Dermis microvascular lymphatic vessel endothelial cell (primary cell): ENCODE results near the gene GLT1D1. TPM values are rescaled to one million over a fixed set of nuclear protein-coding genes. Genes with fewer than 3 reads are reported as not detected.

Source experiments
- DNase-seq, 2 donors: peaks; one replicate each; pipeline versions ENCODE4 v3.0.0 to v3.0.0-alpha.2; 2010; ENCODE audit warnings: low read depth in 2 of 2
- total RNA-seq: library from RNA; depleted of rRNA; stranded (reverse); fragments of >200 nt; gene quantifications from 2 replicates; pipeline ENCODE4 v1.2.1, GENCODE V29; 2014

The GLT1D1 gene
- total RNA-seq, 1 donor from 2014 or later: not detected

DNA sequence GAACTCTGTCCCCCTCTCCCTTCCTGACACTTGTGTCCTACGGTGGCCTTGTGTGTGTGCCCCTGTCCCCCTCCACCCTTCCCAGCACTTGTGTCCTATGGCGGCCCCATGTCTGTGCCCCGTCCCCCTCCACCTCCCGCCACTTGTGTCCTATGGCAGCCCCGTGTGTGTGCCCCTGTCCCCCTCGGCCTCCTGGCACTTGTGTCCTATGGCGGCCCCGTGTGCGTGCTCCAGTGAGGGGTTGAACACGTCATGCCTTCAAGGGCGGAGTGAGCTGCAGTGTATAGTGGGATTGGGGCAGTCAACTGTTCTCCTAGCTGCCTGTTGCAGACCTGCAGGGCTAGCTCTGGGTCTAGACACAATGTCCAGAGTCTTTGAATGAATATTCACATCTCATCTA is 108.7 kb downstream of the GLT1D1 start:
- no peak for DNase-seq

DNA sequence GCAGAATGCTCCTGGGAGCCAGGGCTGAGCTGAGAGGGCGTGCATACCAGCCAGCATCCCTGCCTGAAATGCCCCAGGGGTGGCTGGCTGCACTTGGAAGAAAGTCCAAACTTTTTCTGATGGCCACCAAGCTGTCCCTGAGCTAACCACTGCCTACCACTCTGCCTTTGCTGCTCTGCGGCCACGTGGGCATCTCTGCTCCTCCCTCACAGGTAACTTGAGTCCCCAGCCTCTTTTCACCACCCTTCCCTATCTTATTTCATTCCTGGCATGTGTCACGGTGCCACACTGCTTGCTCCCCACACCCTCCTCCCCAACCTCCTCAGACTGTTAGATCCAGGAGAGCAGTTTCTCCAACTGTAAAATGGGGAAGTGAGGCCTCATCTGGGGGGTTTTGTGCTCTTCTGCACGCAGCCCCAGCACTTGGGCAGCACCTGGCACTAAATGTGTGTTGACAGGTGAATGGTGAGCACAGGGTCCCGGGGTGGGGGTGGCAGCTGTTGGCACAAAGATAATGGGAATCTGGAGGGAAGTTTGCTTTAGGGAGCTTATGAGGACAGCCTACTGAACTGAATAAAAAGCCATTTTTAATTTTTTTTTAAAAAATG is 113.0 kb downstream of the GLT1D1 start:
- no peak for DNase-seq

DNA sequence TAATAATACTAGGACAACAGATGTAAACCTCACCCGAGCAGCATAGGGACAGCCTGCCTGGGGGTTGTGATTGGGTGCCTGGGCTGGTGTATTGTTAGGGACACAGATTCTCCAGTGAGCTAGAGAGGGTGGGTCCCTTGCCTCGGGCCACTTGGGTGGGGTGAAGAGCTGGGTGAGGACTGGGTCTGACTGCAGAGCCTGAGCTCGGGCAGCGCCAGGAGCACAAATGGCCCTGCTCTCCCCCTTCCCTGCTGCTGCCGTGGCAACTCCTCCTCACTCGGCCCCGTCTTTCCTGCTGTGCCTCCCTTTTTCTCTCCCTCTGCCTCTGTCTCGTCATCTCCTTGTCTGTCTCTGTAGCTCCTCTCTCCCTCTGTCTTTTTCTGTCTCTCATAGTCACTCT is 115.4 kb downstream of the GLT1D1 start:
- DNase-seq: no peak

DNA sequence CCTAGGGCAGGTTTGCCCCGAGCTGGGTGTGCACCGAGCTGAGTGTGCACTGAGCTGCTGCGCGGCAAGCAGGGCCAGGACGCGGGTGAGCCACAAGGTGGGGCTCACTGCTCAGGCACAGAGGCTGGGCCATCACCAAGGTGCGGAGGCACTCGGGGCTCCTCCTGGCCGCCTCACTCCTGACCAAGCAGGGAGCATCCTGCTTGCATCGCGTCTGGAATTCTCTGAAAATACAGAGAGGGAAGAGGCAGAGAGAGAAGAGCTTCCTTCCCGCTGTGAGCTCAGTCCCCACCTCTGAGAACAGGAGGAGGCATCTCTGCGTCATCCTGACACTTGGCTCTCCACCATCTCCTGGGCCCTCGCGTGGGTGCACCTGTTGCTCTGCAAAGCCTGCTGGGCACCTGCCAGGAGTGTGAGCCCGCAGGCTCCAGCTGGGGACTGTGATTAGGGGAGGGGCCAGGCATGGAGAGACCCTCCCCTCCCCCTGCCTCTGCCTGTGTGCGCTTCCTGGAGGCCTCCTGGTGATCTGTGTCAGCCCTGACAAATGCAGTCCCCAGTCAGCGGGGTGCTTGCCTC is 116.3 kb downstream of the GLT1D1 start:
- no peak for DNase-seq

DNA sequence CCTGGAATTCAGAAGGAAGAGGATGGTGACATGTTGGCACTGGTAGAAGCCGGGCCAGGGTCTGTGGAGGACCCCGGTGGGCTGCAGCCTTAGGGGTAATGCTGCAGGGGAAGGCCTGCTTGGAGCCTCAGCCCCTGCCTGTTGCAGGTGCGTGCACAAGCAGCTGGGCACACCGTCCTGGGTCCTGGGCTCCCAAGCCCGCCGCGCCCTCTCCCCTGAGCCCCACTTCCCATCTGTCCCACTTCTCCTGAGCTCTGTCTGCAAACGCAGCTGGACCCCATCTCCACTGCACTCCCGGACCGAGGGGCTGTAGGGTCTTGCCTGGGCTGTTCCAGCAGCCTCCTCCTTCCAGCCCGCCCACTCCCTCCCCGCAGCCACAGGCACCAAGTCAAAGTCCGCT is 116.8 kb downstream of the GLT1D1 start:
- no peak for DNase-seq

DNA sequence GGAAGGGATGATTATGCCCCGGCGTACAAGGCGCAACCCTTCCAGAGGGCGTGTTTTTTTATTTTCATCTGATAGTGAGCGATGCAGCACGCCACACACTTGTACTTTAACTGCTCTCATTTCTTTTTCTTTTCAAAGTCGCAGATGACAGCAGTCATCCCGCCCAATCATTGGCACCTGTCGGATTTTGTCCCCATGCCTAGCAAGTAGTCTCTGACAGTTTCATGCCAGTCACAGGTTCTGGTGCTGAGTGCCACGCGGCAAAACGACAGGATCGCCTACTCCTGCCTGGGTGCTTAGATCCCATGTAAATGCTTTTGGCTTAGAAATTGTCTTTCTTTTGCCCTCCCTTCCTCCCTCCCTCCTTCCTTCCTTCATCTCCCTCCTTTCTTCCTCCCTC is 117.7 kb downstream of the GLT1D1 start:
- DNase-seq: no peak

DNA sequence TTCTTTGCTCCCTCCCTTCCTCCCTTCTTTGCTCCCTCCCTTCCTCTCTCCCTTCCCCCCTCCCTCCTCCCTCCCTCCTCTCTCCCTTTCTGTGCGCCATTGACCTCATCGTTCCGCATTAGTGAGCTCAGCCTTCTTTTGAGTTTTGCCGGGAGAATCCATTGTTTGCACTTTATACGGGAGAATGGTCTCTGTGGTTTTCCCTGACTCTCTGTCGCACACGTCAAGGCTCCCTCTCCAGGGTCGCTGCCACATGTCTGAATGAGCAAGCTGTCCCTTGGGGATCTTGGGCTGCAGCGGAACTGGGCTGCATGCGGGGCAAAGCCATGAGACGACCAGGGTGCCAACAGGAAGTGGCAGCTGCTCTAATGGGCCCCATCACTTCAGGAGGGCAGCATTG is 118.5 kb downstream of the GLT1D1 start:
- DNase-seq: no peak

DNA sequence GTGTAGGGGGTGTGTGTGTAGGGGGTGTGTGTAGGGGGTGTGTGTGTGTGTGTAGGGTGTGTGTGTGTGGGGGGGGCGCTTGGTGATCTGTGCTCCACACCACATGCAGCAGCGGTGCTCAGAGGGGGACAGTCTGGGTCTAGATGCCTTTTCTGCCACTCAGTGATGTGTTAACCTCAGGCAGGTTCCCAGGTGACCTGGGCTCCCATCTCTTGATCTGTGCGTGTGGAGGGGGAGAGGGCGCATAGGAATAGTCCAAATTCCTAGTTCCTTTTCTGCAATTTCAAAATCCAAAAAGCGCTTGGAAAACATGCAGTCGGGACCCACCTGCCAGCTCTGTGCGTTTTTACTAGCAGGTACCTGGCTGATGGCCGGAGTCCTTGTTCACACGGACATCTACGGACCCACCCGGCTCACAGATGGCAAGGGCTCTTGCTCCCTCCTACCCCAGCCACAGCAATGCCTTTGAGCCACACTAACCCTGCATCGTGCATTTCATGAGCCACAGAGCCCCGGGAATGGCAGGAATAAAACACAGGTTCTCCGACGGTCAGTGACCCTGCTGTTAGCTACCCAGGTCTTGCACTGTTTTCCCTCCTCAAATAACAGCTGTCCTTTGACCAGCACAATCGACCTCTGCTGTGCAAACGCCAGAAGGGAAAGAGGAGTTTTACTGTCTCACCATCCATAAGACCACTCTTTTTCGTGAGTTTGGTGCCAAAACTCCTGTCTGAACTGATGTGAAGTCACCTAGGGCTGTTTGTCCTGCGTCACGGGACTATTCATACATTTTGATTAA is 120.8 kb downstream of the GLT1D1 start:
- no peak for DNase-seq

DNA sequence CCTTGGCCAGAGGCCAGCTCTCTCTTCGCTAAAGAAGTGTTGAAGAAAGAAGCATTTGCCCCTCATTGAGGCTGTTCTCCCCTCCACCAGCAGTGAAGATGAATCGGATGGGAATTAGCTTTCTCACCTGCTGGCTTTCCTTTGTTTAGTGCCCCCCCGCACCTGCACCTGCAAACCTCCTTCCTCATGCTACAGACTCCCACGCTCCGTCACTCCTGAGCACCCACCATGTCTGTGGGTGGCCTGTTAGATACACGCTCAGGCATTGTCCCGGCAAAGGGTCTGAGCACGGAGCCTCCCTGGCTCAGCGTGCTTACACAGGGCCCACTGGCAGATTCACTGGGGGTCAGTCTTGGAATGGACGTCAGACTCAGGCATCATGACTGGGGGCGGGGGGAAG is 121.6 kb downstream of the GLT1D1 start:
- DNase-seq: no peak

DNA sequence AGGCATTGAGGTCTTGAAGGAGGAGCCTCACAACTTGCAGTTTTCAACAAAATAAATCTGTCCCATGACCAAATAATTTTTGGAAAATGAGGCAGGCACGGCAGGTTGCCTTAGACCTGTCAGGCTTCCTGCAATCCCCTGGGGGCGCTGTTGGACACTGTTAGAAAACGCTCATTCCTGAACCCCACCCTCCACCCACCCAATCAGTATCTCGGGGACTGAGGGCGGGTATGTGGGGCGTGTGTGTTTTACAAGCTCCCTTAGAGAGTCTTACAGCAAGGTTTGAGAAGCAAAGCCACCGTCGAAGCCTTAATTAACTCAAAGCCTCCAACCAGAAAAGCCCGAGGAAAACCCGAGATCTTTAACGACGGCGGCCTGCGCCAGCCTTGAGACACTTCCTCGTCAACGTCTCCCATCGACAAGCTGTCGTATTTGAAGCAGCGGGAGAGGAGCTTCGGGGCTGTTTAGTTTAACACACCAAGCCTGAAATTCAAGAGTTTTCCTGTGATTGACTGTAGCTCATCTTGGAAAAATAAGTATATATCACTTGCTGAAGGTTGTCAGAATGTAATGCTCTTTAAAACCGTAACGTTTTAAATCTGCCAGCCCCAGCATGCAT is 123.0 kb downstream of the GLT1D1 start:
- no peak for DNase-seq

DNA sequence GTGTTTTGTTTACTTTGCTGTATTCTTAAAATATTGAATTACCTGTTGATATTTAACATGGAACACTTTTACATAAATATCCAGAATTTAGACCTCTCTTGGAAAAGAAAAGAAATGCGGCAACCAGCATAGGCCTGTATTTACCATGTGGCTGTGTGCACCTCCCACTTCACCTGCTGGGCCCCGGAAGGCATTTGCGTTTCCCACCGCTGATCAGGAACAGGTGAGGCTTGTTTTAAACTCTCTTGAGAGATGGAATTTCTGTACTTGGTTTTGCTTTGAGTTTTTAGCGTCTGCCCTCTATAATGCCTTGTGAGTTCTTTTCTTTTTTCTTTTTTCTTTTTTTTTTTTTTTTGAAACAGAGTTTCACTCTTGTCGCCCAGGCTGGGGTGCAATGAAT is 124.2 kb downstream of the GLT1D1 start:
- DNase-seq: no peak

DNA sequence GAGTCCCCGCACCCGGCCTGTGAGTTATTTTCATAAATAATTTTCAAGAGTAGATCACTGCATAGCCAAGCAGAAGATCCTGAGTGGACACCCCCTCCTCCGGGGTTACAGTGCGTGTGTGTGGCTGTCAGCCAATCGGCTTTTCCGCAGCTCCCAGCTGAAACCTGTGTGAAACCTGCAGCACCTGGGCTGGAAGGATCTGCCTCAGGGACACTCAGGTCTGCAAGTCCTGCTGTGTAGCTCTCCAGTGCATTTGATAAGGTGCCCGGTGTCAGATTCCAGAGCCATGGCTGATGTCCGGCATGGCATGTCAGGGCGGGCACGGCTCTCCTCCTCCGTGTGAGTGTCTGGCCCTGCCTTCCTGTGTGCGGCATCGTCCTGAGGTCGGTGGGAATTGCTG is 124.8 kb downstream of the GLT1D1 start:
- no peak for DNase-seq

DNA sequence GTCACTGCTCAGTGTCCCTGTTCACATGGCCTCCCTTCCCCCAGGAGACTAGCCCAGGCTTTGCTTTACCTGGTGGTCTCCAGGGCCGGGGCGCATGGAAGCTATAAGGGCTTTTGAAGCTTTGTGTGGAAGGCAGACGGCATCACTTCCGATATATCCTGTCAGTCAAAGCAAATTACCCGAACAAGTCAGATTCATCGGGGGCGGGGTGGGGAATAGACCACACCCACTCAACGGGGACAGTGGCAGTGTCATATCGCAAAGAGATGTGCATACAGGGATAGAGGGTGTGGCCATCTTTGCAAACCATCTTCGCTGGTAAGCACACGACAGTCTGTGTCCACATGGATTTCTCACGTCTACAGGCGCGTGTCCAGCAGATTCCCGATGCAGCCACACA is 127.3 kb downstream of the GLT1D1 start:
- DNase-seq: no peak

DNA sequence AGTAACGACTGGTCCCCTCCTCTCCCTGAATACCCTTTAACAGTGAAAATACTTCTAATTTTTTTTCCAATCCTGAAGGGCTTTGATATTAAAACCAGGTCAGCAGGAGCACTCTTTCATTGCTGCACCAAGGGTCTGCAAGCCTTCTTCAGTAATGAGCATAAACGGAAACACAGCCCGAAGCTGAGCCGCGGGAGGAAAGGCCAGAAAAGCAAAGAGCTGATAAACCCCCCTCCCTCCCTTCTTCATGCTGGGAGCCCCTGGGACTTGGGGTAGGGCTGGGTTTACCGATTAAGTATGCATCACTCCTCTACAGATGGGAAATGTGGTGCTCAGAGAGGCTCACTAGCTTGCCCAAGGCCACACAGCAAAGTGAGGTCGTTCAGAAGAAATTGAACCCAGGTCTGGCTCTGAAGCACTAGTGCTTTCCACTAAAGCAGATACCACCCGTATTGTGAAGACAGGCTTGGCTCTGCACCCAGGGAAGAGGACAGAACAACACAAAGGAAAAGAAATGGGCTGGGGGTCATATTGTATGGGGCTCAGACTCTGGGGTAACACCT is 128.8 kb downstream of the GLT1D1 start:
- DNase-seq: no peak

DNA sequence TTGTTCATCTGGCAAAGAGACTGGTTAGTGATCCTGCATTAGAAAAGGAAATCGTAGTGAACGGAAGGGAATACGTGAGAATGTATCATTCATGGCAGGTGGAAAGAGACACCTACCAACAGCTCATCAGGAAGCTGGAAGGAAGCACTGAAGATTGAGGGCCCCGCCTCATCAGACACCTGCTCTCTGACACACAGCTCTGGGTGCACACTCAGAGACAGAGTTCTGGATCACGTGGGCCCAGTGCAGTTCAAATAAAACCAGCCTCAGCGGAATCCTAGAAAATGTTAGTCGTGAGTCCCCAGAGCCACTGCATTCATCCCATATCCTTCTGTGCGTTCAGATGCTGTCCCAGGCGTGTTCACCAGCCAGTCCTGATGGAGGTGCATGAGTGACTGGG is 129.7 kb downstream of the GLT1D1 start:
- no peak for DNase-seq

DNA sequence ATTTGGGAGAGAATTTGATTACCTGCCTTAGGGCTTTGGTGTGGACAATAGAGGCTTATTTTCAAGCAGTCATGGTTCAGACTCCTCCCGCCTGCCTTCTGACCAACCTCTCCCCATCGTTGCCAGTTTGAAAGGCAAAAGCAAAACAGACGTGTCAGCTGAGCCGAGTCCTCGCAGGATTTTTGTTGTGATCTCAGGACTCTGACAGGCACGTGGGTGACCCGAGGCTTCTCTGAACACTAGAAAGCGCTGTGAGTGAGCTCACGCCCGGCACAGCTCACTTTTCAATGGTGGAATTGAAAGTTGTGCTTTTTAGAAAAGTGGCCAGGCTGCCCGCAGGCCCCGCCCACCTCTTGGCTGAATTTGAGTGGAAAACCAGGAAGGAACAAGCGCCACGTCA is 130.1 kb downstream of the GLT1D1 start:
- DNase-seq: no peak

DNA sequence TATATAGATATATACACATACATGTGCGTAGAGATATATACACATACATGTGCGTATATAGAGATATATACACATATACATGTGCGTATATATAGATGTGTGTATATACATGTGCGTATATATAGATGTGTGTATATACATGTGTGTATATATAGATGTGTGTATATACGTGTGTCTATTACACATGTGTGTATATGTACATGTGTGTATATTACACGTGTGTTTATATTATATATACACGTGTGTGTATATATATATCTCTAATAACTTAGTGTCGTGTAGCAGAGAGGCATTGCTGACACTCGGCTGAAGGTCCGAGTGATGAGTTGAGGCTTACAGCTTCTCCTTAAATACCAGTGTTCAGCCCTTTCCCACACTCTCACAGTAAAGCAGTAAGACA is 133.7 kb downstream of the GLT1D1 start:
- no peak for DNase-seq

DNA sequence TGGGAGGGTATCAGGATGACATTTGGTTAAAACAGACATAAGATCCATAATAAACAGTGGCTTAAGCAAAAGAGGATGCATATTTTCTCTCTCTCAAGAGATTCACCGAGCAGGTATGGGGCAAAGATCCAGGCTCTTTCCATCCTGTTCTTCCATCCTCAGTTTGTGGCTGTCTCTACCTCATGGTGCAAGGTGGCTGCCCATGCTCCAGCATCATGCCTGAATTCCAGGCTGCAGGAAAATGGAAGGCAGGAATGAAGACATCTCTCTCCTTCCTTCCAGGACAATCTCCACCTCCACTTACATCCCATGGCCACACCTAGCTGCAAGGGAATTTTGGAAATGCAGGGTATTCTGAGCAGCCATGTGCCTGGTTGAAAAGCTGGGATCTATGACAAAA is 136.0 kb downstream of the GLT1D1 start:
- DNase-seq: no peak

DNA sequence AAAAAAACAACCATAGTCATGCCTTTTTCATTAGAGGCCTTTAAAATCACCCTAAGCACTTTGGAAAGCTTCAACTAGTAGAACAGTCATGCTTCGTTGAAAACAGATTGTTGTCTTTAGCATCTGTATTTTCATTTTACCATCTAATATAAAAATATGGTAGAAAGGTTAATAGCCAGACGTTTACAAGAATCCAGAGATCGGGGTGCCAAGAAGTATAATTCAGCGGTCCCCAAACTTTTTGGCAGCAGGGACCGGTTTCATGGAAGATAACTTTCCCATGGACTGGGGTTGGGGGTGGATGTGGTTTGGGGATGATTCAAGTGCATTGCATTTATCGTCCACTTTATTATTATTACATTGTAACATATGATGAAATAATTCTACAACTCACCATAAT is 138.4 kb downstream of the GLT1D1 start:
- no peak for DNase-seq

DNA sequence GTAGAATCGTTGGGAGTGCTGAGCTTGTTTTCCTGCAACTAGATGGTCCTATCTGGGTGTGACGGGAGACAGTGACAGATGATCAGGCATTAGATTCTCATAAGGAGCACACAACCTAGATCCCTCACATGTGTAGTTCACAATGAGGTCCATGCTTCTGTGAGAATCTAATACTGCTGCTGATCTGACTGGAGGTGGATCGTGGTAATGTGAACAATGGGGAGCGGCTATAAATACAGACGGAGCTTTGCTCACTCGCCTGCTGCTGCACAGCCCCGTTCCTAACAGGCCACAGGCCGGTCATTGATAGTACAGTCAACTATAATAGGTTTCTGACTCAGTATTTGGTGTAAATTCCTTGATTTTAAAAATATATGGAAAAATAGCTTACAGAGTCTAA is 138.8 kb downstream of the GLT1D1 start:
- no peak for DNase-seq

DNA sequence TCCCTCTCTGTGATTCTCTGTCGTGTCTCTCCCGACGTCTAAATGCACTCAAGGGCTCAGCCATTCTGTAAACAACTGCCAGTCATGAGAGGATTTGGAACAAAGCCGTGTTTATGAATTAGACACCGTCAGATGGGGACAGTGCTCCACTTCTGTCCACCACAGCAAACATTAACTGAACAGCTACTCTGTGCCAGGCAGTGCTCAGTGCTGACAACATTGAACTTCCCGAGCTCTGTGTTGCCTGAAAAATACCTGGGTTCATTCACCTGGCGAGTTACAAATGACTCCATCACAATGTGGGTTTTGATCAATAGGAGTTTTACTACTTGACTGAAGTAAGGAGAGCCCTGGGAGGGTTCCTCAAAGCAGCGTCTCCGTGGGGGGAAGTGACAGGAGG is 139.3 kb downstream of the GLT1D1 start:
- DNase-seq: no peak

DNA sequence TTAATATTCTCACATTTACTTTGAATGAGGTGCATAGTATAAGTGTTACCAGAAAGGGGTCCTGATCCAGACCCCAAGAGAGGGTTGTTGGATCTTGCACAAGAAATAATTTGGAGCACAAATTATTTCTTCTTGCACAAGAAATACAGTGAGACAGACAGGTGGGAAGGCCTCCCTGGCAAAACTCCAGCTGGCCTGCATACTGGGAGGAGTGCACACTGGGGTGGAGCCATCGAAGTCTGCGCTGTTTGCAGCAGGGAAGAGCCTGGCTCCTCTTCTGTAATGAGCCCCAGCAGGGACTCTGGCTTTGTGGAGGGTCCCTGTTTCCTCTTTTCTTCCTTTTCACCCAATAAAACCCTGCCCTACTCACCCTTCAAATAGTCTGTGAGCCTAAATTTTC is 141.6 kb downstream of the GLT1D1 start:
- DNase-seq: no peak
